C4-2B (cell line): ENCODE data around the gene DNAJC1.

Experiments used
- H3K27ac ChIP-seq: fragments of 450-650 bp; 2 replicates; pipeline ENCODE4 v1.5.1; 2017
- CTCF ChIP-seq: fragments of 450-650 bp; conservative IDR thresholded peaks from 2 replicates; pipeline ENCODE4 v1.5.1; 2017; ENCODE audit warnings: mild to moderate bottlenecking
- ZFX ChIP-seq: fragments of 450-650 bp; IDR thresholded peaks from 2 replicates; pipeline ENCODE4 v1.6.1; 2017

DNAJC1 gene

GRCh38 chr10:21925851-21926250 is 77.7 kb downstream of the DNAJC1 start:
- no peak for TF ChIP-seq ZFX
- TF ChIP-seq CTCF = no peak
- no peak overlapping the region for H3K27ac ChIP-seq

GRCh38 chr10:21924511-21924910 is 79.0 kb downstream of the DNAJC1 start:
- H3K27ac ChIP-seq = no peak overlapping the region
- no peak for TF ChIP-seq CTCF
- no peak for TF ChIP-seq ZFX

GRCh38 chr10:21920633-21921032 is 82.9 kb downstream of the DNAJC1 start:
- no peak overlapping the region for H3K27ac ChIP-seq
- TF ChIP-seq CTCF (no peak), ZFX (no peak)

GRCh38 chr10:21919906-21920305 is 83.6 kb downstream of the DNAJC1 start:
- no peak for TF ChIP-seq ZFX
- TF ChIP-seq CTCF = no peak
- H3K27ac ChIP-seq = no peak overlapping the region

GRCh38 chr10:21919117-21919516 is 84.4 kb downstream of the DNAJC1 start:
- no peak overlapping the region for H3K27ac ChIP-seq
- TF ChIP-seq CTCF (no peak), ZFX (no peak)

GRCh38 chr10:21912625-21913024 is 90.9 kb downstream of the DNAJC1 start:
- H3K27ac ChIP-seq = no peak overlapping the region
- TF ChIP-seq CTCF = no peak
- no peak for TF ChIP-seq ZFX

GRCh38 chr10:21910798-21911197 is 92.7 kb downstream of the DNAJC1 start:
- TF ChIP-seq CTCF (no peak), ZFX (no peak)
- H3K27ac ChIP-seq = no peak overlapping the region

GRCh38 chr10:21907436-21907835 is 96.1 kb downstream of the DNAJC1 start:
- TF ChIP-seq ZFX (no peak), CTCF (no peak)
- no peak overlapping the region for H3K27ac ChIP-seq
